ENCODE measurements around the gene BARHL2.

BARHL2 gene

GRCh38 chr1:90708826-90709225 lies 8.3 kb downstream of the BARHL2 start:
- DNase-seq, result no peak

- no peak for DNase-seq
Observed at GRCh38 chr1:90708236-90708786, 8.8 kb downstream of the BARHL2 start.

GRCh38 chr1:90707363-90707710 lies 9.8 kb downstream of the BARHL2 start:
- peak; percentile 33 for DNase-seq

- DNase-seq, result no peak
Observed at GRCh38 chr1:90706437-90707362, 10.4 kb downstream of the BARHL2 start.

- no peak for DNase-seq
Observed at GRCh38 chr1:90705956-90706355, 11.1 kb downstream of the BARHL2 start.

- DNase-seq, result no peak
Observed at GRCh38 chr1:90704817-90705216, 12.3 kb downstream of the BARHL2 start.

- no peak for DNase-seq
Observed at GRCh38 chr1:90694846-90695245, 22.3 kb downstream of the BARHL2 start.

GRCh38 chr1:90687747-90688146 lies 29.4 kb downstream of the BARHL2 start:
- no peak for DNase-seq

- no peak for DNase-seq
Observed at GRCh38 chr1:90675161-90675847, 41.8 kb downstream of the BARHL2 start.

GRCh38 chr1:90671741-90672140 lies 45.4 kb downstream of the BARHL2 start:
- no peak for DNase-seq

GRCh38 chr1:90671251-90671650 lies 45.9 kb downstream of the BARHL2 start:
- no peak for DNase-seq
